Activated effector memory CD4-positive, alpha-beta T cell treated with Interleukin-2 at 50 U/mL for 16 hours (primary cell): ENCODE measurements around the gene HSD17B14.

ENCODE experiments used
- DNase-seq: peaks from one replicate; pipeline ENCODE4 v3.0.0-alpha.2; 2020

The HSD17B14 gene

GRCh38 chr19:48822514-48822913 is 13.8 kb downstream of the HSD17B14 start:
- DNase-seq: no peak

GRCh38 chr19:48821633-48822032 is 14.7 kb downstream of the HSD17B14 start:
- no peak for DNase-seq

GRCh38 chr19:48819366-48819816 is 16.9 kb downstream of the HSD17B14 start:
- DNase-seq: no peak

- no peak for DNase-seq
Observed at GRCh38 chr19:48818234-48818820, 18.0 kb downstream of the HSD17B14 start.

GRCh38 chr19:48817585-48818124 is 18.6 kb downstream of the HSD17B14 start:
- no peak for DNase-seq

- no peak for DNase-seq
Observed at GRCh38 chr19:48815870-48816501, 20.3 kb downstream of the HSD17B14 start.

- no peak for DNase-seq
Observed at GRCh38 chr19:48814895-48815294, 21.4 kb downstream of the HSD17B14 start.

GRCh38 chr19:48813123-48813913 is 23.0 kb downstream of the HSD17B14 start:
- DNase-seq: no peak

- peak; percentile 49 for DNase-seq
Observed at GRCh38 chr19:48812094-48812929, 24.0 kb downstream of the HSD17B14 start.

GRCh38 chr19:48810151-48810550 is 26.1 kb downstream of the HSD17B14 start:
- DNase-seq: no peak

GRCh38 chr19:48807590-48808308 is 28.5 kb downstream of the HSD17B14 start:
- DNase-seq: no peak

- no peak for DNase-seq
Observed at GRCh38 chr19:48806818-48807589, 29.3 kb downstream of the HSD17B14 start.

GRCh38 chr19:48806518-48806817 is 29.8 kb downstream of the HSD17B14 start:
- no peak for DNase-seq

- no peak for DNase-seq
Observed at GRCh38 chr19:48805452-48805851, 30.8 kb downstream of the HSD17B14 start.

GRCh38 chr19:48804496-48804895 is 31.8 kb downstream of the HSD17B14 start:
- no peak for DNase-seq

- no peak for DNase-seq
Observed at GRCh38 chr19:48802623-48803022, 33.7 kb downstream of the HSD17B14 start.

GRCh38 chr19:48799358-48800300 is 36.7 kb downstream of the HSD17B14 start:
- DNase-seq: no peak

GRCh38 chr19:48798937-48799336 is 37.4 kb downstream of the HSD17B14 start:
- no peak for DNase-seq

- DNase-seq: no peak
Observed at GRCh38 chr19:48797103-48797502, 39.2 kb downstream of the HSD17B14 start.
